Fibroblast of the aortic adventitia (primary cell): ENCODE results near the gene AKNA. TPM values are rescaled to one million over a fixed set of nuclear protein-coding genes. Genes with fewer than 3 reads are reported as not detected.

Experiments used
- DNase-seq: peaks from one replicate; pipeline ENCODE4 v3.0.0-alpha.2; 2010; ENCODE audit warnings: low read depth
- H3K4me3 ChIP-seq: 2 replicates; pipeline ENCODE4 v1.5.1; 2011; ENCODE audit warnings: low read depth, mild to moderate bottlenecking, control low read depth, low read length, moderate library complexity
- CTCF ChIP-seq: IDR thresholded peaks from 2 replicates; pipeline ENCODE4 v1.5.1; 2011; ENCODE audit warnings: mild to moderate bottlenecking, low read length, control low read depth, inconsistent platforms; ENCODE audit not compliant: insufficient read depth
- total RNA-seq: library from RNA; depleted of rRNA; stranded (reverse); fragments of >200 nt; gene quantifications from 2 replicates; pipeline ENCODE4 v1.2.3, GENCODE V29; 2012; ENCODE audit warnings: low replicate concordance

The AKNA gene
- total RNA-seq, 1 donor: 22.3 TPM

DNA sequence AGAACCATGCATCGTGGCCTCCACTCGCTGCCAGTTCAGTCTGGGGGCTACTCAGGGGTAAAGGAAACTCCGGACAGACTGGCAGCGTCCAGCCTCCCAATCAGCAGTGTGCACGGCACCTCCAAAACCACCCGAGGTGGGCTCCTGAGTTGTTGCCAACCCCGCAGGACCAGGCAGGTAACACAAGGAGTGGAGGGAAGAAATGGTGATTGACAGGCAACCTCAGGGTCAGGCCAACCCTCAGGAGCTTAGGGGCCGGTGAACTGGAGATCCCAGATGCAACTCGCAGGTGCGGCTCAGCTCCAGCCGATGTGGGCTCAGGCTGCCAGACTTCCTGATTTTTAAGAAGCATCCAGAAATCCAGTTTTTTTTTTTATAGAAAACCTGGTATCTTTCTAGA is 37.3 kb upstream of the AKNA start:
- no peak overlapping the region for H3K4me3 ChIP-seq
- TF ChIP-seq CTCF: no peak
- DNase-seq: no peak

DNA sequence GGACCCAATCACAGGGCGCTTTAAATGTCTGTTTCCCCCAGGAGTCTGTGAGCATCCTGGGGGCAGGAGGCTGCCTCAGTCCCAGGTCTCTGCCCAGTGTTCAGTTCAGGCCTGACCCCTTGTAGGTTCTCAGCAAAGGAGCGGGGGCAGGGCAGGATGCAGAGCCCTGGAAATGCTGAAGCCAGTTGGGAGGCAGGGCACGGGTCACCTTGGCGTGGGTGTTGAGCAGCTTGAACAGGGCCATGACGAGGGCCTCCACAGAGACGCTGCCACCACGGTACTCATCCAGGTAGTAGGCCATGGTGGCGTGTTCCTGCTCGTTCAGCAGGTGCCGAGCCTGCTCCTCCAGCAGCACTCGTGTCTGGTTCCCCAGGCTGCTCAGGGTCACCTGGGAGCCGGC is 36.3 kb upstream of the AKNA start:
- no peak for DNase-seq
- H3K4me3 ChIP-seq: no peak overlapping the region
- TF ChIP-seq CTCF: no peak

- DNase-seq: no peak
- TF ChIP-seq CTCF: no peak
- H3K4me3 ChIP-seq: no peak overlapping the region
These were observed 35.4 kb upstream of the AKNA start for GRCh38 chr9:114423181-114423580.

GRCh38 chr9:114421147-114421546 is 33.4 kb upstream of the AKNA start:
- H3K4me3 ChIP-seq: no peak overlapping the region
- DNase-seq: no peak
- TF ChIP-seq CTCF: no peak

DNA sequence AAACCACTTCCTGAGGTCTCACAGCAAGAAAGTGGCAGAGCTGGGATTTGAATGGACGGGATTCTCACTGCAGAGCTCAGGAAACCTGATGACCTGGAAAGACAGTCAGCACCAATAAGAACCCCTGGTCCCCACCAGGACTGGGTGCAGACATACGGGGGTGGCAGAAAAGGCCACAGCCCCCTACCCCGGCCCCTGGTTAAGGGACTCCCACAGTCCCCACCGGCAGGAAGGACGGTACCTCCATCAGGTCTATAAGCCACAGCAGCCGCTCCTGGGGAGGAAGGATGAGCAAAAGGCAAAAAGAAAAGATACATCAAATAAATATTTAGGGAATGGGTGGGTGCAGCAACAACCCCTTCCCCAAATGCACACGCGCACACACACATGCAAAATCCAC is 32.0 kb upstream of the AKNA start:
- no peak for TF ChIP-seq CTCF

DNA sequence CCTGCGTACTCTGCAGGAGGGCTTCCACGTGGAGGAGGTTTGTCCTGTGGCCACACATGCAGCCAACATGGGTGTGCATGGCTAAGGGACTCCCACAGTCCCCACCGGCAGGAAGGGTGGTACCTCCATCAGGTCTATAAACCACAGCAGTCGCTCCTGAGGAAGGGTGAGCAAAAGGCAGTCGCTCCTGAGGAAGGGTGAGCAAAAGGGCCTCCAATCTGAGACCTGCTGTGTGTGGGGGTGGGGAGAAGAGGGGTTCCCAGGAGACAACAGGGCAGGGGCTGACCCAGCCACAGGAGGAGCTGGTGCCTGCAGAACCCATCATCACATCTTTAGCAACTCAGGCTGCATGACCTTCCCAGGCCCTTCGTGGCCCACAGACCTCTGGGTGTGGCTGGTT is 30.3 kb upstream of the AKNA start:
- no peak for DNase-seq
- no peak overlapping the region for H3K4me3 ChIP-seq
- TF ChIP-seq CTCF: no peak

More for the DNA sequence above, 32.0 kb upstream of the AKNA start:
- H3K4me3 ChIP-seq: no peak overlapping the region
- no peak for DNase-seq

DNA sequence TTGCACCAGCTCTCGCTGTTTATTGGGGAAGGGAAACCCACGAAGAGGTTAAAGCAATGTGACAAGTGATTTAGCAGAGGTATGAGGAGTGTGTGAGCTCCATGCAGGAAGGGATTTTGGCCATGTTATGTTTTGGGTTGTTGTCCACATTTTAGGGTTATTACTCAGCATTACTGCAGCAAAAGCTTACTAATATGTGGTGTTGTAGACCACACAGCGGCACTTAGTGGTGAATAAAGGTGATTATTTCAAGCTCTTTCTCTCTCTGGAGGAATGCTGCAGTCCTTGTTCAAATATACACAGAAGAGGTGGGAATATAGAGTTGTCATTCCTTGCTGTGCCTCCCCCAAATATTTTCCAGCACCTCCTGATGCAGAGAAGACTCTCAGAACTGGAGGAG is 29.7 kb upstream of the AKNA start:
- TF ChIP-seq CTCF: peak; percentile 29
- DNase-seq: peak; percentile 70

More for the DNA sequence above, 29.7 kb upstream of the AKNA start:
- H3K4me3 ChIP-seq: no peak overlapping the region
